Fibroblast of mammary gland (primary cell): ENCODE data around the gene CYB5R4.

Experiments
- DNase-seq: peaks from one replicate; pipeline ENCODE4 v3.0.0-alpha.2; 2010; ENCODE audit warnings: low read depth
- H3K4me3 ChIP-seq: 2 replicates; pipeline ENCODE4 v1.5.1; 2011; ENCODE audit warnings: low read depth, mild to moderate bottlenecking, low read length, moderate library complexity; ENCODE audit not compliant: control insufficient read depth
- CTCF ChIP-seq: conservative IDR thresholded peaks from 2 replicates; pipeline ENCODE4 v1.5.1; 2011; ENCODE audit warnings: low read depth, low read length, inconsistent platforms; ENCODE audit not compliant: control insufficient read depth, insufficient read depth

The CYB5R4 gene

GRCh38 chr6:83827050-83827449, 32.4 kb upstream of the CYB5R4 start:
- no peak for DNase-seq
- H3K4me3 ChIP-seq, result no peak overlapping the region
- no peak for TF ChIP-seq CTCF

- H3K4me3 ChIP-seq, result no peak overlapping the region
- no peak for DNase-seq
- TF ChIP-seq CTCF, result no peak
Measured at GRCh38 chr6:83838727-83839126, 20.8 kb upstream of the CYB5R4 start.

GRCh38 chr6:83844170-83844569, 15.3 kb upstream of the CYB5R4 start:
- DNase-seq, result no peak
- H3K4me3 ChIP-seq, result no peak overlapping the region
- no peak for TF ChIP-seq CTCF

- TF ChIP-seq CTCF, result no peak
- DNase-seq, result no peak
- no peak overlapping the region for H3K4me3 ChIP-seq
Measured at GRCh38 chr6:83846291-83846690, 13.2 kb upstream of the CYB5R4 start.

- no peak overlapping the region for H3K4me3 ChIP-seq
- no peak for DNase-seq
- TF ChIP-seq CTCF, result no peak
Measured at GRCh38 chr6:83847179-83847578, 12.3 kb upstream of the CYB5R4 start.

GRCh38 chr6:83849127-83849526, 10.4 kb upstream of the CYB5R4 start:
- no peak overlapping the region for H3K4me3 ChIP-seq
- DNase-seq, result no peak
- TF ChIP-seq CTCF, result no peak

- TF ChIP-seq CTCF, result no peak
- no peak for DNase-seq
- H3K4me3 ChIP-seq, result no peak overlapping the region
Measured at GRCh38 chr6:83849610-83850009, 9.9 kb upstream of the CYB5R4 start.
